H4 (cell line): ENCODE data around the gene CFL2. TPM values are rescaled to one million over a fixed set of nuclear protein-coding genes. Genes with fewer than 3 reads are reported as not detected.
"Not testable (repeated sequence)": the region's sequence is repeated elsewhere in the genome, so short reads cannot be mapped to it uniquely, and the experiment has no call there.

Experiments
- DNase-seq: peaks from one replicate; pipeline ENCODE4 v3.0.0-alpha.2; 2015; ENCODE audit warnings: low spot score
- total RNA-seq: library from RNA; depleted of rRNA; stranded (reverse); fragments of >200 nt; shearing (Covaris generic); gene quantifications from 2 replicates; pipeline ENCODE4 v1.2.3, GENCODE V29; 2014

CFL2 gene
- total RNA-seq, 1 experiment from 2014 or later: 97.7 TPM

DNA sequence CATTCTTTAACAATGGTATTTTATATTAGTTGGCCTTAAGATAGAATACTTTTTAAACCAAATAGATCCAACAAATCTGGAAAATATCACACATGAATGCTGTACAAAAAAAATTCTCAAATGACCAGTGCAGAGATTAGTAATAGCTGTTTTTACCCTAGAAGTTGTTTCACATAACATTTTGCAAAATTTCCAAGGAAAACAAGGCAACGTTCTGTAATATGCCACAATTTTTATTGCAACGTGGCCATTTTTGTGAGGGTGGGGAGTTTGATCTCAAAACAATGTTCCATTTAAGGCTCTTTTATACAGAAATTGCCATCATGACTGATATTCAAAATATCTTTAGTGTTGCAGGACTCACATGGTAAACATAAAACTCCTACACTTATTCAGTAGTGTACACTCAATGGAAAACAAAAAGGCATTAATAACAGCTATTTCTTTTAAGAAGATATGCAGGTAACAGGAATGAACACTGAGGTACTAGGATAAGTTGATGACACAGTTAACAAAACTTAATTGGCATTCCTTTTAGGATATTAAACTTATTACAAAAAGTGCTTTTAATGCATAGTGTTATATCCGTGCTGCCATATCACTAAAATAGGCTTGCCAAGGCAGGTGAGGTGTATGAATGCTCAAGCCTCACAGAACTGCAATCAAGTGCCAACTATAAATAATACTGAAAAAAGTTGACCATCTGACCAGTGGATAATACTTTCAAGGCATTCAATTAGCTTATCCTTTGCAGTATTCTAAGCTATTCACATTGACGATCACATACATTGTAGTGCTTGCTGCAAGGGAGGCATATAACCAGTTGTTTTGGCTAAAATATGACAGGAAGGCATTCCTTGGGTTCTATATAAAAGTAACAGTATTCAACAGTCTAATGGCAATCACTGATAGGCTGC is 2.3 kb downstream of the CFL2 start:
- DNase-seq: no peak

GRCh38 chr14:34711169-34711568 is 3.2 kb downstream of the CFL2 start:
- no peak for DNase-seq

DNA sequence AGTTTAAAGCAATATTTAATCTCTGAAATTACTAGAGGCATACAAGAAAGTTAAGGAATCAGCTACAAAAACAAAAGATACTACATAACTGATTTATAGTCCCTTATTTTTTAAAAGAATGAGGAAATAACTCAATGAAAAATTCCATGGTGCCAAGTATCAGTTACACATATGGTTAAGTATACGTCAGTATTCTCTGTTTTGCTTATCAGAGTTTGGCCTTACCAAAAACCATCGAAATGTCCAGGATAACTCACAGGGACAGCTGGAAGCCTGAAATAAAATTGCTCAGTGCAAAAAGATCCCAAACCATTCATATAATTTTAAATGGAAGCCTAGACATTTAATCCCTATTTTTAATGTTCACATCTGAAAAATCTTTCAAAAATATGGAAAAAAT is 3.6 kb downstream of the CFL2 start:
- no peak for DNase-seq

DNA sequence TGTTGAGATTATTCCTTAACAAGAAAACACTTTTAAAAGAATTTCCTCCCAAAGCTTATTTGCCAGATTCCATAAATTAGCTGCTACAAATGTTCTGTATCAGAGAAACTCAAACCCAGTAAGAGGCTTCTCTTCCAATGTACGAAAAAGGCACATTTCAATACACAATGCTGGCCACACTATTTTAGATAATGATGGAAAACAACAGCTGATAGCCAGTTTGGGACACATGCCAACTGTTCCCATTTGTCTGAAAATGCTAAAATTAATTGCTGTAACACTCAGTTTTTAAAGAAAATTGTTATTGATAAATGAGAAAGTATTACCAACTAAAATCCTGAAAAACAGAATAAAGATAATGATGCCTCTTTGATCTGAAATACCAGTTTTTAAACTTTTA is 4.4 kb downstream of the CFL2 start:
- no peak for DNase-seq

DNA sequence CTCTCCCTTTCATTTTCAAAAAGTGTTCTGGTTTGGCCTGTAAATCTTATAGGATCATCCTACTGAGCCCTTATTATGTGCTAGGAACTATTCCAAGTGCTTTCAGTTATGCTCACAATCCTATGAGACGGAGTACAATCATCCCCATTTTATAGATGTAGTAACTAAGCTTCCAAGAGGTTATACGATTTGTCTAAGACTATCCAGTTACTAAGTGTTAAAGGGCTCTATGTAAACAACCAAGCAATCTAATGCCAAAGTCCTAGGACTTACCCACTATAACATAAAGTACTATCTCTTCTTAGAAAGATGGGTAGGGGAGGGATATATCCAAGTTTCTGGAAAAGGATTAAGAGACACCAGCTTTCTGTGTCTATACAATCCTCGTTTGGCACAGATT is 6.7 kb downstream of the CFL2 start:
- no peak for DNase-seq

GRCh38 chr14:34701808-34702207 is 12.6 kb downstream of the CFL2 start:
- DNase-seq: no peak

GRCh38 chr14:34700622-34701130 is 13.7 kb downstream of the CFL2 start:
- DNase-seq: no peak

DNA sequence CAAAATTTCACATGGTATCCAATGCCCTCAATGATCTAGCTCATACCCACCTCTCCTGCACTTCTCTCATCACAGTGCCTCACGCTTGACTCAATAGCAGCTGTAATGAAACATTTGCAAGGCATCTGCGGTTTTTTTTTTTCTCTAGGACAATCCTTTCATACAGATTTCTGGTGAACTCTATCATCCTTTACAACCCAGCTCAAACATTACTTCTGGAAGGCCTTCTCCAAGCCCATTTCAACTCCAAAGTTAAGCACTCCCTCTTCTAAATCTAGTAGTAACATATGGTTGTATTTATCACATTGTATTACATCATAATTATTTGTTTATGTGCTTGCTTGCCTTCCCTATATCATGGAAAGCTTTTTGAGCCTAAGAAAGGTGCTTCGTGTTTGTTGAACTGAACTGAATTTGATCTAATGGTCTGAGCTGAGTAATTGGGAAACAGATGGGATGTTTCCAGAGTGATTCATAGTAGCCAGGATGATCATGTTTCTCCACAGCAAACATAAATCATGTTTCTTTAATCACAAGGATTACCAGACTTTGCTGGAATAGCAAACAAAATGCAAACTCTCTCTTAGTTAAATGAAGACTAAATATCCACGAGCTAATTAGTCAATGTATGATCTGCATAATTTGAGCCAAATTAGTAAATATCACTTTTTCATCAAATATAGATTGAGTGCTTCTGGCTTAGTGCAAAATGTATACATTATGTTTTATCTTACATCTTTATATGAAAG is 14.3 kb downstream of the CFL2 start:
- peak; percentile 88 for DNase-seq

DNA sequence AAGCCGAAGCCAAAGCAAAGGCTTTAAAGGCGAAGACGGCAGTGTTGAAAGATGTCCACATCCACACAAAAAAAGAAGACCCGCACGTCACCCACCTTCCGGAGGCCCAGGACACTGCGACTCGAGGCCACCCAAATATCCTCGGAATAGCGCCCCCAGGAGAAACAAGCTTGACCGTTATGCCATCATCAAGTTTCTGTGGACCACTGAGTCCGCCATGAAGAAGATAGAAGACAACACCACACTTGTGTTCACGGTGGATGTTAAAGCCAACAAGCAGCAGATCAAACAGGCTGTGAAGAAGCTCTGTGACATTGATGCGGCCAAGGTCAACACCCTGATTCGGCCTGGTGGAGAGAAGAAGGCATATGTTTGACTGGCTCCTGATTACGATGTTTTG is 20.2 kb downstream of the CFL2 start:
- DNase-seq: not testable (repeated sequence)

DNA sequence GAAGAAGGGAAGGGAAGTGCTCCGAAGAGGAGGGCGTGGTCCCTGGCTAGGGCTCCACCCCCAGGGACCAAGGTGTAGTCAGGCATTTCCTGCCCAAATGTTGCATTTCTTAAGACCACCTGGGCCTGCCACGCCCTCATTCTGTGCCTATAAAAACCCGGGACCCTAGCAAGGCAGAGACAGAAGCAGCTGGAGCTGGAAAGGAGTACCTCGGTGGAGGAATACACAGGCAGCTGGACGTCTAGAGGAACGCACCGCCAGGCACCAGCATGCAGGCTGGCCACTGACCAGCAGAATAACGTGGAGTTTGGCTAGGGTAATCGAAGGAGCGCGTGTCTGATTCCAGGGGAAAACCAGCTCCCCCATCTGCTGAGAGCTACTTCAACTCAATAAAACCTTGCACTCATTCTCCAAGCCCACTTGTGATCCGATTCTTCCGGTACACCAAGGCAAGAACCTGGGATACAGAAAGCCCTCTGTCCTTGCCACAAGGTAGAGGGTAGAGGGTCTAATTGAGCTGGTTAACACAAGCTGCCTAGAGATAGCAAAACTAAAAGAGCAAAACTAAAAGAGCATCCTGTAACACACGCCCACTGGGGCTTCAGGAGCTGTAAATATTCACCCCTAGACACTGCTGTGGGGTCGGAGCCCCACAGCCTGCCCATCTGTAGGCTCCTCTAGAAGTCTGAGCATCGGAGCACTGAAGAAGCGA is 21.0 kb downstream of the CFL2 start:
- no peak for DNase-seq

- DNase-seq: no peak
Measured at GRCh38 chr14:34692898-34693227, 21.5 kb downstream of the CFL2 start.

- no peak for DNase-seq
Measured at GRCh38 chr14:34692348-34692747, 22.0 kb downstream of the CFL2 start.

DNA sequence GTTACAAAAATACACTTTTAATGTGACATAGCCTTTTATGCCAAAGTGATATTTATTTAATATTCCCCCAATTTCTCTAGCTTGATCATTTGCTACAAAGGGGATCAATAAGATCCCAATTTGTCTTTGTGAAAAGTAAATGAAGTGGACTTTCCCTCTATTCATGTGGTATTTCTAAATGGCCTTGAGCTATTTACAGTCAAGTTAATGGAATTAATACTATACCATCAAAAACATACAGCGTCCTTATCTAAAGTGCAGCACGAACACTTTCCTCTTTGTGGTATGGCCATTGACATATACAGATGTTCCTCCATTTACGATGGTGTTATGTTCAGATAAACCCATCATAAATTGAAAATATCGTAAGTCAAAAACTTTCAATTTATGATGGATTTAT is 23.2 kb downstream of the CFL2 start:
- no peak for DNase-seq

GRCh38 chr14:34688470-34689206 is 25.8 kb downstream of the CFL2 start:
- no peak for DNase-seq

- DNase-seq: no peak
Measured at GRCh38 chr14:34685819-34686428, 28.5 kb downstream of the CFL2 start.

- DNase-seq: no peak
Measured at GRCh38 chr14:34684578-34684977, 29.8 kb downstream of the CFL2 start.

DNA sequence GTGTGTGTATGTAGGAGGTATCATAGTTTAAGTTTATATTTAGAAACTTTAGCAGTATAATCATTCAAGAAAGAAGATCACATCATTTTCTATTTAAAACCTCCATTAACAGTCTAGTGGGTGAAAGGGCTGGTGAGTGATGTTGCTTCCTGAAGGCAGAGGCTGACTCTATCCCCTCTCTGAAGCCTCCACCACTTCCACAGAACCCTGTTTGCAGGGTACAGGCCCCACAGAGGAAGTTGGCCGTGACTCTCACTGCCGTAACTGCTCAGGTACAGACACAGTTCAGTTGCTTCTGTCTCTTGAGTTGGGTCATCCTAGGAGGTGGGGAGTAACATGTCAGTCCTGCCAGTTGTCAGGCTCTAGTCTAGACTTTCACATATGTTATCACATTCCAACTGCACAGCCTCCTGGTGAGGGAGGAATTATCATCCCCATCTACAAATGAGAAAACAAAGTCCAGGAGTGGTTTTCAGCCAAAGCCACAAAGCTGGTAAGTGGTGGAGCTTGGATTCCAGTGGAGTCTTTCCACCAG is 31.5 kb downstream of the CFL2 start:
- DNase-seq: peak; percentile 36

GRCh38 chr14:34680806-34681479 is 33.5 kb downstream of the CFL2 start:
- no peak for DNase-seq

DNA sequence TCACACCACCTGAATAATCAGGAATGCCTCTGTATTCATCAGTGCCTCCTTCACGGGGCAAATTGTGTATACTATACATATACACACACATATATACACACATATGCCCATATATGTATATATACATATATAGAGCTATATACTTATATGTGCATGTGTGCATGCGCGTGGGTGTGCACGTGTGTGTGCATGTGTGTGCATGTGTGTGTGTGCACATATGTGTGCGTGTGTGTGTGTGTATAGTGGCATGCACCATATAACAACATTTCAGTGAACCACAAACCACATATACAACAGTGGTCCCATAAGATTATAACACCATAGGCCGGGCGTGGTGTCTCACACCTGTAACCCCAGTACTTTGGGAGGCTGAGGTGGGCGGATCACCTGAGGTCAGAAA is 35.7 kb downstream of the CFL2 start:
- DNase-seq: no peak

GRCh38 chr14:34678306-34678705 is 36.1 kb downstream of the CFL2 start:
- DNase-seq: no peak
